ENCODE data around the gene PLEKHA6.

PLEKHA6 gene

GRCh38 chr1:204286315-204286714, 73.4 kb downstream of the PLEKHA6 start:
- DNase-seq (ENCODE audit: low read depth), result no peak

DNA sequence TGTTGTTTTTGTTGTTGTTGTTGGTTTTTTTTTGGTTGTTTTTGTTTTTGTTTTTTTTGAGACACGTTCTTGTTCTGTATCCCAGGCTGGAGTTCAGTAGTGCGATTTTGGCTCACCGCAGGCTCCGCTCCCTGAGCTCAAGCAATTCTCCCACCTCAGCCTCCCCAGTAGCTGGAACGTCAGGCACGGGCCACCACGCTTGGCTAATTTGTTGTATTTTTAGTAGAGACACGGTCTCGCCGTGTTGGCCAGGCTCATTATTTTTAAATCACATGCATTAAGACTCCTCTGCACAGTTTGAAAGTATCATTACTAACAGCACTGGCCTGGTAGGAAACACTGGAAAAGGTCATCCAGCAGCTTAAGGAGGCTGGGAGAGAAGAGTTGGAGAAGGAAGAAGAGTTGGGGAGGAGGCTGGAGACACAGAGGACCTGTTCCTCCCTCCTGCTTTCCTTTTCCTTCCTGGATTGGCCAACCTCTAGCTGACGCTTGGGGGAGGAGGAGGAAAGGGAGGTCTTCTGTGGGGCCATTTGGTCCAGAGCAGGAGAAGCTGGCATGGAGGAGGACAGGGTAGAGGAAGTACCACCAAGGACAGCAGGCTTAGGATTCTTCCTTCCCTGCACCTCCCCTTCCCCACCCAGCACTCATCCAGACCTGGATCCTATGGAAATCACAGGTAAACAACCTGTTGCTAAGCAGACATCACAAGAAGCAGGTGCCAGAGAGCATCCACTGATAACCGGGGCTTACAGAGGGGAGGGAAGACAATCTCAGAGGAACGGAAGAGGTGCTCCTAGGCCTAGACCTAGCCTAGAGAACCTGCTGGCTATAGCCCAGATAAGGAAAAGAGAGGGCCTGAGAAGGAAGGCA, 74.1 kb downstream of the PLEKHA6 start:
- DNase-seq (ENCODE audit: low read depth), result no peak

DNA sequence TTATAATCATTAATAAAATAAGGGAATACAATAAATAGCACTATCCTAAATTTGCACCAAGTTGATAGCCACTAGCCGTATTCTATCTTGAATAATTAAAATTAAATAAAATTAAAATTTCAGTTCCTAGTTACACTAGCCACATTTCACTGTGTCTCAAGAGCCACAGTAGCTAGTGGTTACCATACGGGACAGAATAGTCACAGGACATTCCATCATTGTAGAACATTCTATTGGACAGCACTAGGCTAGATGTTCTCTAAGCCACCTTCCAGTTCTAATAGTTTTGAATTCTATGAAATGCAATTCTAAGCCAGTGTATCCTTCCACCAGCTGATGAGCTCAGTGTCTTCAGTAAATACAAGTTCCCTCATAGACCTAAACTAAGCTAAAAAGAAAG, 74.8 kb downstream of the PLEKHA6 start:
- no peak for DNase-seq (ENCODE audit: low read depth)

GRCh38 chr1:204283711-204284651, 75.7 kb downstream of the PLEKHA6 start:
- no peak for DNase-seq (ENCODE audit: low read depth)

DNA sequence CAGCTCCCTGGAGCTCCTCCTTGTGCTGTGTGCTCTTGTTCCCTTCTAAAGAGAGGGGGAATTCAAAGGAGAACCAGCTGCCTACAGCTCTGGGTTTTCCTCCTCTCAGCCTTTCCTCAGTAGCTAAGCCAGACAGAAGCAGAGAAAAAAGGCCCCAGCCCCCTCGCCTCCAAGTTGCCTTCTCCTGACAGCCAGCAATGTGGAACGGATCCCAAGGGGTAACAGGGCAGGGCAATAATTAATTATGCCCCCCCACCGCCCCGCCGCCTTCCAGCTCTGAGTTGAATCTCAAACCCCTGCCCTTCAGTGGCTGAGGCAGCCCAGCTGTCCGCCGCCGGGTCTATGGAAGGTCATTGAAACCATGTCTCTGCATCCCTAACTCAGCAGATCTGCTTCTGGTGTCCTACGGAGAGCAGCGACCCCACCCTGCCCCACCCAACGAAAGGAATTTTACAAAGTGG, 76.9 kb downstream of the PLEKHA6 start:
- DNase-seq (ENCODE audit: low read depth), result no peak

DNA sequence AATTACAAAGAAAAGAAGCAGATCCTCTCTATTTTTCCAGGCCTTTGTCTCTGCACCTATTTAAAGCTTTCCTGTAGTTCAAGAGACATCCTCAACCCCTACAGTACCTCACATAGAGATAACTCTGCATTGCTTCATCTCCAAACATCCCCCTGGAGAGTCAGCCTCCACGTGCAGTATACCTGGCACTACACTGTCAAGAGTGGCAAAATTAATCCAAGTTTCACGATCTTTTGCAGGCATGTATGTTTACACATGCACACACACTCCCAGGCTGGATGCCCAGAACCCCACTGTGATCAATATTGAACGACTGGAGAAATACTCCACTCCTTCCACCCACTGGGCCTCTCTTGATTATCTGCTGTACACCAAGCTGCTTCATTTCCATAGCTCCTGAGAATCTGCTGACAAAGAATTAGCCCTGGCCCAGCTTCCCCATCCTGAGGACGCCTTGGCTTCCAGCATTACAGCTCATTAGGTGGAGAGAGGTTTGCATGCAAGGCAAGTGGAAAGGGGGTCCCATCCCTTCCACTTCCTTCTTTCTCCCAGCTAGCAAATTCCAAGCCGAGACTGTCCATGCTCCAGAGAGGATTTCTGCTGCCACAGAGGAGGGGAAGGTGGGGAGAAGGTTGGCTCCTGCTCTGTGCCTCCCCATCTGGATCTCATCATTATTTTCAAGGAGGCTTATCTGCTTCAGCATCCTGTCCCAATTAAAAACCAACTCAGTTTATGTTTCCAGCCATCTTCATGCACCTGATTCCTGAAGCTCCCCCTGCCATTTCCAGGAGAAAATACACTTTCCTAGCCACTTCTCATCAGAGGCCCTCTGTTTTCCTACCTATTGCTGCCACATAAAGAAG, 79.4 kb downstream of the PLEKHA6 start:
- no peak for DNase-seq (ENCODE audit: low read depth)

GRCh38 chr1:204278958-204279357, 80.8 kb downstream of the PLEKHA6 start:
- DNase-seq (ENCODE audit: low read depth), result no peak

DNA sequence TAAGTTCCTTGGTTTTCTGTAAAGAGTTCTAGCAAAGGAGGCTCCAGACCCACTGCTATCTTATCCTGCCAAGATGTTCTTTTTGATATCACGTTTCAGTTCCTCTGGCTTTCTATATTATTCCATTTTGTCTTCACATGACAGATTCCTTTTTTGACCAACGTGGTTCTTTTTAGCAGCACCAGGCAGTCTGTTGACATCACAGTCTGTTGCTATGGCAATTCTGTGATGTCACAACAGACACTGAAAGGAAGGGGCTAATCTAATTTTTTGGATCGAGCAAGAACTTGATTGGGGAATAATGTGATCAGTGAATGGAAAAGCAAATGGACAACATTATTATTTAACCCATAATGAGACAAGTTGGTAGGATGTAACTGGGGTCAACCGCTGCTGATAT, 81.5 kb downstream of the PLEKHA6 start:
- DNase-seq (ENCODE audit: low read depth), result no peak

DNA sequence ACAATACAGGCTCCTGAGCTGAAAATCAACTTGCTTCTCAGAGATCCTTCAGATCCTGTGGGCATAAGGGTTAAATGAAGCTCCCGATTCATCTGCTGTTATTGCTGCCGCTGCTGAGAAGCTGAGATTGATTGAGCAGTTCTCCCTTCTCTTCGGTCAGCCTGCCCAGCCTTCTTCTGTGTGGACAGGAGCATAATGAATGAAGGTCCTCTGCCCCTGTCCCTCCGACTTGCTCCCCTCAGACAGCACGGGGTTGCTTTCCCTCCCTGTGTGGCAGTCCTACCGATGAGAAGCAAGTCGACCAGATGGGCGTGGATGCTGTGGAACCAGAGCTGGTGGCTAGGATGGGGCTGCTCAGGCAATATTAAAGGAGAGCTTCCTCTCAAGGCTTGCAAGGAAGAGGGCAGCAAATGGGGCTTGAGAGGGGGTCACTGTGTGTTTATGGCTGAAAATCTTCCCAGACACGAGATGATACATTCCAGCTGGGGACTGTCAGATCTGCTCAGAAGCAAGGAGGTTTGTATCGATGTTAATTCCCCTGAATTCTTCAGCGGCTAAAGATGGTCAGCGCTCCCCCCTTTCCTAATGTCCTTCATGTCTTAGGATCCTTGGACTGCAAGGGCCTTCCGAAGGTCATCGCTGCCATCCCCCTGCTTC, 82.0 kb downstream of the PLEKHA6 start:
- no peak for DNase-seq (ENCODE audit: low read depth)

DNA sequence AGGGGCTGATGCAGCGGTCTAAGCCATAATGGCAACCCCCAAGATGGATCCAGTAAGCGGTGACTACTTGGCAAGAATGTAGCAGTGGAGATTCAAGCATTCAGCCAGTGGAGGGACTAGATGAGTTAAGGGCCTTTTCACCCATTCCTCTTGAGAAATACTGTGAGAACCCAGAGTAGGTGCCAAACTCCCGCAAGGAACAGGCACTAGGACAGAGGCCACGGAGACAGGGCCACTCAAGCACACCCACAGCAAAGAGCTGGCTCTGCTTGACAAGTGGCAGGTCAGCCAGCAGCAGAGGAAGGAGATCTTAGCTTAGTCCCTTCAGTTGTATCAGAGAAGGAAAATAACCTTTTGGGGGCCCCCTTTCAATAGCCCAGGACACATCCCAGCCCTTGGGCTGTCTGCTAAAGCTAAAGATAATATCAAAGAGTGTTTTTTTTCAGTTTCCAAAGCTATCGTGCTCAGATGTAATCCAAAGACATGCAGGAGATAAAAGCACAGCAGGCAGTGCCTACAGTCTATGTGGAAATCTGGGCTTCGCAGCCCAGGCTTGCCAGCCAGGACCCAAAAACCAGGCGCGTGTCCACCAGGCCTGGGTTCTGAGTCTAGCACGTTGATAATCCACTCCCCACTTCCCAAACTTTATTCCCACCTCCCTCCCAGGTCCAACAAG, 83.9 kb downstream of the PLEKHA6 start:
- DNase-seq (ENCODE audit: low read depth), result no peak

DNA sequence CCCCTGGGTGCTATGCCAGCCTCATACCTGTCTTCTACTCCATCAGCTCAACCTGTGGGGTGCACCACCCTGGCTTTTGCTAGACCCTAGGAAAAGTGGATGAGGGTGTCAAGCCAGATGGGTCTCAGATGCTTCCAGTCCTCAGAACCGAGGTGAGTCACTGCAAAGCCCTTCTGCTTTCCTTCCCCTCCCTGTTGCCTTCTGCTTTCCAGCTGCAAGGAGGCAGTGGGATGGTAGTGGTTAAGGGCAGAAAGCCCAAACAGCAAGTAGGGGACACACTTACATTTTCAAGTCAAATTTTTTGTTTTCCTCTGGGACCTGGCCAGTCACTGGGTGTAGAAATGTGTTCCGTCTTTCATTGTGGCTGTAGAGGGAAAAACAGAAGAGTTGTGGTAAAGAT, 85.3 kb downstream of the PLEKHA6 start:
- no peak for DNase-seq (ENCODE audit: low read depth)

- DNase-seq (ENCODE audit: low read depth), result no peak
Measured at GRCh38 chr1:204272505-204272904, 87.2 kb downstream of the PLEKHA6 start.

DNA sequence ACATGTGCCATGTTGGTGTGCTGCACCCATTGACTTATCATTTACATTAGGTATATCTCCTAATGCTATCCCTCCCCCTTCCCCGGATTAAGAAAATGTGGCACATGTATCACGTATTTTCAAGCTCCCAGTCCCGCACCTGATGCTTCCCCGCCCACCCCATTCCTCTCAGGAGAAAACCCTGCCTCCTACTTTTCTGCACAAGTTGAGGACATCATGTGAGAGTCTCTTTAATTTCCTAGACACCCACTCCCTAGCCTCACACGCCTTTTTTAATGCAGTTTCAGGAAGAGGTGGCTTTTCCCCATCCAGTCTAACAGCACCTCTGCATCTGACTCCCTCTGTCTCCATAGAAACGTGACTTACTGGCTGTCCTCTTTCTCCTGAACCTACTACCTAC, 87.8 kb downstream of the PLEKHA6 start:
- DNase-seq (ENCODE audit: low read depth), result no peak

DNA sequence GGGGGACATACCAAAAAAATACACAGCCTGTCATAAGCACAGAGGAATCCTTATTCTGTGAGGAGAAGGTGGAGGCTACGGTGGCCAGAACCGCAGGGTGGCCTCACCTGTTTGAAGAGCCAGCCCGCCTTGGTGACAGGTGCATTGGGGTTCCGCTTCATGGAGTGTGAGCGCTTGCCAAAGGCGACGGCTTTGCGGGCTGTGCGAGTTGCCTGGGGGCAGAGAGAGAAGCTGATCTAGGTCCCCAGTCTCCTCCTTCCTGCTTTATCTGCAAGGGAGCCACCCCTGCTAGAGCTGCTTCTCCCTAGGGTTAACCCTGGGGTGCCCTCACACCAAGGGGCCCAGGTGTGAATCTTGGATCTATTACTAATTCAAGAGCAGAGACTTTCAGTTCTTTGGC, 91.6 kb downstream of the PLEKHA6 start:
- no peak for DNase-seq (ENCODE audit: low read depth)

- no peak for DNase-seq (ENCODE audit: low read depth)
Measured at GRCh38 chr1:204267191-204267601, 92.5 kb downstream of the PLEKHA6 start.

DNA sequence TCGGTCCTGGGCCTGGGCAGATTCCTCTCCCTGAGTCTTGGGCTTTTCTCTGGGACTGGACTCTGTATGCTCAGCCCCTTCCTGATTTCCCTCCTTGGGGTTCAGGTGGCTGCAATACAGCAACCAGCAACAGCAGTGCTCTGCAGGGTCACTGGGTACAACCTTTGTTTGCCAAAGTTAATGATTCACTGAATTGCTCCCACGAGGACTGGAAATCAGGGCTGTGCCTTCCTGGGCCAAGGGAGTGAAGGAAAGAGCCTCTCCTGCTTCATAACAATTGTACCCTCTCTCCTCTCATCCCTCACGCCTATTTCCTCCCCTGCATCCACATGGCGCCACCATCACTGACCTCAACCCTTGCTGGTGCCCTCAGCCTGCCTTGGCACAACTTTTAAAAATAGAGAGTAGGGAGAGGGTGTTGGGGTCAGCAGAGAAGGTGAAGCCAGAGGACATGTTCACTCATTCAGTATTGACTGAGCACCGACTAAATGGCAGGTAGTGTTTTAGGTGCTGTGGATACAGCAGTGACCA, 93.2 kb downstream of the PLEKHA6 start:
- no peak for DNase-seq (ENCODE audit: low read depth)

- no peak for DNase-seq (ENCODE audit: low read depth)
Measured at GRCh38 chr1:204265665-204266064, 94.1 kb downstream of the PLEKHA6 start.

DNA sequence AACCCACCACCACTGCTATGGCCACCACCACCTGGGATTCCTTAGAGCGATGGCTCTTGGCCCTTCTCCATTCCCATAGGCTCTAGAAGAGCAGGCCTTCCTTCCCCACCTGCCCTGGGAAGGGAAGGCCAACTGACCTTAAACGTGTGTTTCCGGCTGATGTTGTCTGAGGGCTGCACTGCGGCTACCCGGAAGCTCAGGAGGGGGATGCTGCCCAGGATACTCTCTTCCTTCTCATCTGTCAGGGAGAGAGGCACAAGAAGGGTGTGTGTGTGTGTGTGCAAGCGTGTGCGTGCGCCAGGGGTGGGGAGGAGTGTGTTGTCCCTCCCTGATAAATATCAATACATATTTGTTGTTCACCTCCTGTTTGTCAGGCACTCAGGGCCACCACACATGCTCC, 94.9 kb downstream of the PLEKHA6 start:
- DNase-seq (ENCODE audit: low read depth), result no peak

- DNase-seq (ENCODE audit: low read depth), result no peak
Measured at GRCh38 chr1:204263254-204263910, 96.3 kb downstream of the PLEKHA6 start.

Data from activated T-helper 1 cell treated with Interleukin-2 at 50 U/mL for 16 hours (primary cell).